Ureter (tissue), 1 donor: ENCODE results near the gene DPF1. TPM values are rescaled to one million over a fixed set of nuclear protein-coding genes. Genes with fewer than 3 reads are reported as not detected.

Source experiments
- DNase-seq: peaks from one replicate; pipeline ENCODE4 v3.0.0-alpha.2; 2020; ENCODE audit warnings: low spot score
- total RNA-seq: library from RNA; stranded (reverse); gene quantifications from one replicate; pipeline ENCODE4 v1.2.4, GENCODE V29; 2023
- donor health status: DM: yes; HTN: yes; CAD: no.

DPF1 gene
- total RNA-seq, 1 donor from 2014 or later = not detected

GRCh38 chr19:38221421-38221820 lies 2.6 kb downstream of the DPF1 start:
- no peak for DNase-seq

GRCh38 chr19:38219221-38219620 lies 4.8 kb downstream of the DPF1 start:
- no peak for DNase-seq

- DNase-seq = no peak
These were observed 5.8 kb downstream of the DPF1 start for GRCh38 chr19:38218204-38218603.

GRCh38 chr19:38216785-38217641 lies 7.0 kb downstream of the DPF1 start:
- no peak for DNase-seq

- no peak for DNase-seq
These were observed 10.0 kb downstream of the DPF1 start for GRCh38 chr19:38213911-38214625.

GRCh38 chr19:38213469-38213868 lies 10.6 kb downstream of the DPF1 start:
- DNase-seq = no peak

- DNase-seq = no peak
These were observed 12.3 kb downstream of the DPF1 start for GRCh38 chr19:38211766-38212165.

- no peak for DNase-seq
These were observed 12.9 kb downstream of the DPF1 start for GRCh38 chr19:38211151-38211591.

- DNase-seq = peak; percentile 55
These were observed 13.5 kb downstream of the DPF1 start for GRCh38 chr19:38210458-38210987.

GRCh38 chr19:38209671-38210457 lies 14.2 kb downstream of the DPF1 start:
- peak; percentile 77 for DNase-seq

GRCh38 chr19:38209152-38209551 lies 14.9 kb downstream of the DPF1 start:
- no peak for DNase-seq

- no peak for DNase-seq
These were observed 15.5 kb downstream of the DPF1 start for GRCh38 chr19:38208571-38208970.

- no peak for DNase-seq
These were observed 16.5 kb downstream of the DPF1 start for GRCh38 chr19:38207543-38207942.

GRCh38 chr19:38206928-38207327 lies 17.1 kb downstream of the DPF1 start:
- DNase-seq = no peak

GRCh38 chr19:38206006-38206745 lies 17.8 kb downstream of the DPF1 start:
- no peak for DNase-seq

GRCh38 chr19:38204728-38205127 lies 19.3 kb downstream of the DPF1 start:
- DNase-seq = no peak

GRCh38 chr19:38204096-38204495 lies 19.9 kb downstream of the DPF1 start:
- no peak for DNase-seq

GRCh38 chr19:38203197-38203596 lies 20.8 kb downstream of the DPF1 start:
- no peak for DNase-seq

- no peak for DNase-seq
These were observed 21.5 kb downstream of the DPF1 start for GRCh38 chr19:38202504-38202903.

- DNase-seq = no peak
These were observed 22.3 kb downstream of the DPF1 start for GRCh38 chr19:38201731-38202130.

GRCh38 chr19:38199340-38199739 lies 24.7 kb downstream of the DPF1 start:
- DNase-seq = no peak
